SH-SY5Y (cell line): Measurements from ENCODE around the gene OXNAD1.

Source experiments
- GATA2 ChIP-seq: IDR thresholded peaks from 2 replicates; pipeline ENCODE4 v1.6.1; 2011; ENCODE audit warnings: mild to moderate bottlenecking, low read depth, low read length
- GATA3 ChIP-seq: IDR thresholded peaks from 2 replicates; pipeline ENCODE4 v1.6.1; 2011; ENCODE audit warnings: low read depth, mild to moderate bottlenecking, low read length, moderate library complexity

OXNAD1 gene

GRCh38 chr3:16335772-16336645 is 71.0 kb downstream of the OXNAD1 start:
- TF ChIP-seq GATA3 (no peak), GATA2 (no peak)

- TF ChIP-seq GATA2 (no peak), GATA3 (no peak)
These were observed 71.8 kb downstream of the OXNAD1 start for GRCh38 chr3:16336825-16337224.

- TF ChIP-seq GATA2 = no peak
- TF ChIP-seq GATA3 = no peak
These were observed 73.0 kb downstream of the OXNAD1 start for GRCh38 chr3:16337856-16338540.

- no peak for TF ChIP-seq GATA2
These were observed 74.0 kb downstream of the OXNAD1 start for GRCh38 chr3:16338999-16339398.

GRCh38 chr3:16343101-16343500 is 78.1 kb downstream of the OXNAD1 start:
- TF ChIP-seq GATA2 (no peak), GATA3 (no peak)

GRCh38 chr3:16346413-16347081 is 81.5 kb downstream of the OXNAD1 start:
- TF ChIP-seq GATA3 (no peak), GATA2 (no peak)

GRCh38 chr3:16347548-16347947 is 82.5 kb downstream of the OXNAD1 start:
- TF ChIP-seq GATA3 = no peak
- TF ChIP-seq GATA2 = no peak

GRCh38 chr3:16349986-16350596 is 85.1 kb downstream of the OXNAD1 start:
- TF ChIP-seq GATA2 = no peak

GRCh38 chr3:16350597-16351318 is 85.7 kb downstream of the OXNAD1 start:
- TF ChIP-seq GATA2 = no peak
- TF ChIP-seq GATA3 = no peak

- no peak for TF ChIP-seq GATA3
- no peak for TF ChIP-seq GATA2
These were observed 87.4 kb downstream of the OXNAD1 start for GRCh38 chr3:16352428-16352827.

- TF ChIP-seq GATA3 (no peak), GATA2 (no peak)
These were observed 89.3 kb downstream of the OXNAD1 start for GRCh38 chr3:16354291-16354690.
